Measurements from ENCODE around the gene LCE5A.
A peak's percentile ranks its signal among the peaks of the same experiment; 100 is the strongest.
"Not testable (repeated sequence)": the region's sequence is repeated elsewhere in the genome, so short reads cannot be mapped to it uniquely, and the experiment has no call there.

Gene LCE5A, protein sequence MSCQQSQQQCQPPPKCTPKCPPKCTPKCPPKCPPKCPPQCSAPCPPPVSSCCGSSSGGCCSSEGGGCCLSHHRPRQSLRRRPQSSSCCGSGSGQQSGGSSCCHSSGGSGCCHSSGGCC

DNA sequence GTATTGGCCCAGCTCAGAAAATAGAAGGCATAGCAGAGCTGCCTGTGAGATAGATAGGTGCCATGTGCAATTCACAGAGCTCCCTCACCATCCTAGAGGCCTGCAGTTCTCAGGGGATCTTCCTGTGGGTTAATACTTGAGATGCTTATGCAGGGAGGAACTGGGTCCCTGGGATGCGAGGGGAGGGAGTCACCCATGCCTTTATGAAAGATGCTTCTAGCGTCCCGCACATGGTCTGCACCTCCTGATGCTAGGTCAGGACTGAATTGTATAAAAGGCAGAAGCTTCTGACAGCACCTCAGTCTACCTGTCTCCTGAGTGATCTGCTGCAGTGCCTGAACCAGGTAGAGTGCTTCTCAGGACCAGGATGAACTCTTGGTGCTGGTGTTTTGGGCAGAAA lies at the start of gene LCE5A:
TSS of gene LCE5A (plus strand) at position 301 of the 400 bp plus-strand sequence. CDS start 732 bp downstream, outside the sequence.
- DNase-seq, result no peak

DNA sequence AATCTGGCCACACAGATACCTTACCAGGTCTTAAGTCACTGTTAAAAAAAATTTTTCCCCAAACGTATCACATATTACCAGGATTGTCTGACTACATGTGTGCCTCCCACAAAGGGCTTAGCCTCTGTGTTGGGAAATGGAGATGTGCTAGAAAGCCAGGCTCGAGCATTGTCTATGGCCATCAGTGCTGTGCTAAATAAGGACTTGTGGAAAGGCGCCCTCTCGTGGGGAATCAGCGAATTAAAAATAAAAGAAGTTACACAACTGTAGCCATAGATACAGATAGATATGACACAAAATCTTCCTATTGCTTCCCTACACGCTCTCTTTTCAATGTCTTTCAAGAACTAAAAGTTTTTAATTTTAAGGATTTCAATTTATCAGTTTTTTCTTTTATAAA lies 49.1 kb upstream of the LCE5A start:
- DNase-seq, result peak; percentile 55

DNA sequence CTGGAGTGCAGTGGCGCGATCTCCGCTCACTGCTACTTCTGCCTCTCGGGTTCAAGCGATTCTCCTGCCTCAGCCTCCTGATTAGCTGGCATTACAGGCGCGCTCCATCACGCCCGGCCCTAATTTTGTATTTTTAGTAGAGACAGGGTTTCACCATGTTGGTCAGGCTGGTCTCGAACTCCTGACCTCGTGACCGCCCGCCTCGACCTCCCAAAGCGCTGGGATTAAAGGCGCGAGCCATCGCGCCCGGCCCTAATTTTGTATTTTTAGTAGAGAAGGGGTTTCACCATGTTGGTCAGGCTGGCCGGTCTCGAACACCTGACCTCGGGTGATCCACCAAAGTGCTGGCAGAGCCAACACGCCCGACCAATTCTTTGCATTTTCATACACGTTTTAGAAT lies 48.0 kb upstream of the LCE5A start:
- no peak for DNase-seq

DNA sequence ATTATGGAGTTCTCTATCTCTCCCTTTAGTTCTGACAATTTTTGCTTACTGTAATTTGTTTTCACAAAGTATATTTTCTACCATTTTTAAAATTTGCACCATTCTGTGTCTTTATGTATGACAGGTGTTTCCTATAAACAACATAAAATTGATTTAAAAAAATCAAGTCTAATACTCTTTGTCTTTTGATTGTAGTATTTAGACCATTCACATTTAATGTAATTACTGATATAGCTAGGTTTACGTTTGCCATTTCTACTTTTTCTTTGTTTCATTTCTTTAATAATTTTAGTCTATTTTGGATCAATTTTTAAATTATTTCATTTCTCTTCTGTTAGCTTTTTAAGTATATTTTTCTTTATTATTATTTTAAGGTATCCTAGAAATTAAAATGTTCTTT lies 44.4 kb upstream of the LCE5A start:
- DNase-seq, result no peak

DNA sequence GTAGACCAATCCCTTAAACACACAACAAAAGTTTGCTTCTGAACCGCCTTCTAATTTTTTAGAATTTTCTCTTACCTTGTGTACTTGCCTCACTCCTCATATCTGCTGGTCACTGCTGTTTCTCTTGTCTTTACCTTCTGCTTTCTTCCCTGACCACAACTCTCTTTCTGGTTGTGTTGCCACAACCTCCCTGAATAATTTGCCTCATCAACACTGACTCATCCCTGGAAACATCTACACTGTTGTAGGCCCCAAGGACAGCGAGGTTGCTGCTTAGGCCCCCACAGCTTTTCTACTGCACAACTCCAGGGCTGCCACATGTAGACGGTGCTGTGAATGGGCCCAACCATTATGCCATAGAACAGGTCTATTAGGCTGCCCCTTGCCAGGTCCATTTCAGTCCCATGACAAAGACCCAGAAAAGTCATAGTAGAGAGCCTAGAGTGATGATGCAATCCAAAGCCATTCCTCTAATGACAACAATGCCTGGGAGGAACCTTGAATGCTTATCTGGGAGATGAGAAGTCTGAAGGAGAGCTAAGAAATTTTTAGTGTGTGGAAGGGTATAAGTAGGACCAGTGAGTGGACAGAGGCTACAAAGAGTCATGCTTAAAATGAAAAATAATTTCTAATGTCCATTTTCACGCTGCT lies 36.6 kb upstream of the LCE5A start:
- DNase-seq, result no peak

DNA sequence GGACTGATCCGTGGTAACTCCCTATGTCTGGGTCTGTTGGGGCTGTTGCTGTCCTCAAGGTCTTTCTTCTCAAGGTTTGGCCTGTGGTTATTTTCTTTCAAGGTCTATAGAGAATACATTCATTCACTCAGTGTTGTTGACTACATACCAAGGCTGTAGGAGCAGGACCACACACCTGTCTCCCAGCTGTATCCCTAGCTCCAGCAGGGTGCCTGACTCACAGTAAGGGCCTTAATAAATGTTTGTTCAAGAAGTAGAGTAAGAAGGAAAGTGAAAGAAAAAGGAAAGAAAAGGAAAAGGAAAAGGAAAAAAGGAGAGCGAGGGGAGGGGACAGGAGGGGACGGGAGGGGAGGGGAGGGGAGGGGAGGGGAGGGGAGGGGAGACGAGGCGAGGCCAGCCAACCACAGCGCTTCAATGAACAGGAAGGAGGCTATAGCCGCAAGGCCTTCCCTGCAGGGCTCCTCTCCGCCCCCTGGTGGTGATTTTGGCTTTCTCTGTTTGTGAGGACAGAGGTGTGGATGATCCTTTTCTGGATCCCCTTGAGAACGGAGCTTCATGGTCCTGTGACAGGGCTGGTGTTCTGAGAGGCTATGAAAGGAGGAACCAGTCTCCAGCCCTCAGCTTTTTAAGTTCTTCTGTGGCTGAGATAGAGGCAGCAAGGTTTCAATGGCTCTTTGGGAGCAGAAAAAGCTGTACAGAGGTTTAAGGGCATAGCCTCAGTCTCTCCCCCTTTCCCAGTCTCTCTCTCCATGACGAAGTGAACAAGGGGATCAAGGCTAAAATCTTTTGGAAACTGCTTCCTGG lies 30.6 kb upstream of the LCE5A start:
- DNase-seq, result peak; percentile 45

DNA sequence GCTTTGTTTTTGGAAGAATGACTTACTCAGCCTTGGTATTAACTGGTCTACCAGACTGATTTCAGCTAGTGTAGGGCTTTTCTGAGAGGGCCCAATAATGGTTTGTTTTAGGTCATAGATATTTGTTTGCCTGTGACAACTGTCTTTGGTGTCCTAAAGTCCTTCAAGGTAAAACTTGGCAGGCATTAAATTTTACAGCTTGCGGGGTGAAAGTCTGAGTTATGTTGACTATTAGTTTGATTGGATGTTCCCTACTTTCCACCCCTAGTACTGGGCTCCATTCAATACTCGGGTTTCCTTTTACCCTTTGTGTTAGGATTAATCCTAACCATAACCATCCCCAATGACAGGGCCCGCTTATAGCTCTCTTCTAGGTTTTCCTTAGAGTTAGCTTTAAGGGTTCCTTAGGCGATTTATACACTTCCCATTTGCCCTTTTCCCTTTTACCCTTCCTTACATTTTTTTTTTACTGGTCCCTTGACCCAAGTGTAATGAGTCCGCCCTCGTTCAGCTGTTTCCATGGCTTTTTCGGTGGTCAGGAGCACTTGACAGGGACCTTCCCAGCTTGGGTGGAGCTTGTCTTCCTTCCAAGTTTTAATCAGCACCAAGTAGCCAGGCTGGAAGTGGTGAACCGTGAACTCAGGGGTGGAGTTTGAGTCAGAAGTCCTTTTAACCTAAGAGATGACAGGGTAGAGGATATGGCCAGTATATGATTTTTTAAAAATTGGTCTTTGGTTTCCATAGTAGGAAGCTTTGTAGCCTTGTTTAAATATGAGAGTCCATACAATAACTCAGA lies 28.5 kb upstream of the LCE5A start:
- no peak for DNase-seq

DNA sequence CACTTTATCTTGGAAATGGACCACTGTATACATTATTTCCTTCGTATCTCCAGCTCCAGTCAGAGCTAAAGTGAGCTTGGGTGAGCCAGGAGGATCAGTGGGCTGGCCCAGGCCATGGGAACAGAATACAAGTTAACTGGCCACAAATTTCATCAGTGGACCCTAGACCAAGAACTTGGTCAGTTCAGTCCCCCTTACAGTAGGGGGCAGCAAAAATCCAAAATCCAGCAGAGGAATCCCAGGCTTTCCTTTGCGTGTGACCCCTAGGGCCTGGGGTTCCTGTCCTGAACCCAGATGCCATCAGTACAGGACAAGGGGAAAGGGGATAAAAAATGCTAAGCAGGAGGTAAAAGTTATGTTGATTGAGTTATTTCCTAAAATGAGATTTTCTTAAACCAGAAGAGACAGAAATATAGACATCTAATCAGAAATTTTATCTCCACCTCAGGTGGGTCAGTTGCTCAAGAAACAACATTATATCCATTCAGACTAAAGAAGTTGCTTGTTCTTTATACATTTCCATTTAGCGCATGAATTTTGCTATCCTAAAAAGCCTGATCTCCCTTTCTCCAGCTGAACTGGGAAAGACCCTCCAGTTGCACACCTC lies 24.1 kb upstream of the LCE5A start:
- DNase-seq, result no peak

DNA sequence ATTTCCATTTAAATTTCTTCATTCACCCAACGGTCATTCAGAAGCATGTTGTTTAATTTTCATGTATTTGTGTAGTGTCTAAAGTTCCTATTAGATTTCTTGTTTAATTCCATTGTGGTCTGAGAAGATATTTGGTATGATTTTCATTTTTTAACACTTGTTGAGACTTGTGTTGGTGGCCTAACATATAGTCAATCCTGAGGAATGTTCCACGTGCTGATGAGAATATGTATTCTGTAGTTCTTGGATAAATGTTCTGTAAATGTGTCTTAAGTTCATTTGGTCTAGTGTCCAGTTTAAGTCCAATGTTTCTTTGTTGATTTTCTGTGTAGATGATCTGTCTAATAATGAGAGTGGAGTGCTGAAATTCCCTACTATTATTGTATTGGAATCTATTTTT lies 22.7 kb upstream of the LCE5A start:
- DNase-seq, result no peak

DNA sequence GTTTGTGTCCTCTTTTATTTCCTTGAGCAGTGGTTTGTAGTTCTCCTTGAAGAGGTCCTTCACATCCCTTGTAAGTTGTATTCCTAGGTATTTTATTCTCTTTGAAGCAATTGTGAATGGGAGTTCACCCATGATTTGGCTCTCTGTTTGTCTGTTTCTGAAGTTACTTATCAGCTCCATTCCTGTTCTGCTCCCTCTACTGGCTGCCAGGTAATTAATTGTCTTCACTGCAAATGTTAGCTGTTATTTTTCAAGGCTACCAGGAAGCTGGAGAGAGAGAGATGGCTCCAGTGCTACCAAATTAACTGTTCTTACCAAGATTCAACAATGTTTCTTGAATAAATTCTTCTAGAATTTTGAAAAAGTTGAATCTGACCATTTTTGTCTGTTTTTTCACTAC lies 19.1 kb upstream of the LCE5A start:
- DNase-seq, result not testable (repeated sequence)

DNA sequence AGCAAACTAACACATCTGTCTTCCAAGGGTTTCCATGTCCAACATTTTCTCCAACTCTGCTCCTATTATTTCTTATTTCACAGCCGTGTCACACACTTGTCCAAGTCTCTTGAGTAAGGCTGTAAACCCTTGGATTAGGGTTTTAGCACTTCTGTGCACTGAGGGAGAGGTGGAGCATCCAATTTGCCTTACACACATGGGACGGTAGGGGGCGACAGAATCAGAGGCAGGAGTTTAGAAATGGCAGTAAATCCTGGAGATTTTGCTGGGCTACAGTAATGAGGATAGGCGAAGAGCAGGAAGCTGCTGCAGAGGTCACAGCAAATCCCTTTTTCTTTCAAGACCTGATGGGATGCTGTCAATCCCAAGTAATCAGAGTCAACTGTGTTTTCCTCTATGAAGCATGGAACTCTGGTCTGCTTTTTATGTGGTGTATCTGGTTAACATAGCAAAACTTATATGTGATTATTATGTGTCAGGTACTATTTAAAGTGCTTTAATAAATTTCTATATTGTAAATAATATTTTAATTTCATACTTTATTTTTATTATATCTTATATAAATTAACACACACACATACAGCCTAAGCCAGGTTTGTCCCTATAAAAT lies 15.4 kb upstream of the LCE5A start:
- no peak for DNase-seq

DNA sequence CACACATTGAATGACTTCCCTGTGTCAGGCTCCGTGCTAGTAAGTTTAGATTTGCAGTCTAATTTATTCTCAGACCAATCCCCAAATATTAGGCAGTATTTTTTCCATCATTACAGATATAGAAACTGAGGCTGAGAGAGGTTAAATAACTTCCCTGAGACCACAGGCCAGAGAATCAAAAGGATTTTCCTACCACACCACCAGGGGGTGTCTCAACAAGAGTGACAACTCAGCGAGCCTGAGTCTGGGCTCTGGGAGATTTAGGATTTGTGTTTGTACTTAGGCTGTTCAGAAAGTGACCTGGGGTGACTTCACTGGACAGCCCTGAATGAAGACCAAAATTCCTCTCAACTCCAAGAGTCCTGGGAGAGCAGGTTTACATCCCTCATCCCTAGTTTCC lies 13.3 kb upstream of the LCE5A start:
- no peak for DNase-seq

DNA sequence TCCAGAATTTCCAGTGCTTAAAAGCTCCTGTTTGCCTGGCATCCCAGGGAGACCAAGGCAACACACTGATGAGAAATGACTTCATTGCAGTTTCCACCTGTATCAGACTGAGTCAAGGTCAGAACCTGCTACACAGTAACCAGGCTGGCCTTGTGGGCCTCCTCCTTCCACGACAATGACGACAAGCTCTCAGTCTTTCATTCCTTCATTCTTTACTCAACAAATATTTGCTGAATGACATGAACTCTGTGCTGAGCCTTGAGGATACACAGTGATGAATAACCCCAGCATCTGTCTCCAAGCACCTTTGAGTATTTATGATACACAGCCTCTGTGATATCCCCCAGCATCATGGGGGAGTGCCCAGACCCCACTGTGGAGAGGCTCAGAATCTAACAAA lies 8.9 kb upstream of the LCE5A start:
- DNase-seq, result no peak

DNA sequence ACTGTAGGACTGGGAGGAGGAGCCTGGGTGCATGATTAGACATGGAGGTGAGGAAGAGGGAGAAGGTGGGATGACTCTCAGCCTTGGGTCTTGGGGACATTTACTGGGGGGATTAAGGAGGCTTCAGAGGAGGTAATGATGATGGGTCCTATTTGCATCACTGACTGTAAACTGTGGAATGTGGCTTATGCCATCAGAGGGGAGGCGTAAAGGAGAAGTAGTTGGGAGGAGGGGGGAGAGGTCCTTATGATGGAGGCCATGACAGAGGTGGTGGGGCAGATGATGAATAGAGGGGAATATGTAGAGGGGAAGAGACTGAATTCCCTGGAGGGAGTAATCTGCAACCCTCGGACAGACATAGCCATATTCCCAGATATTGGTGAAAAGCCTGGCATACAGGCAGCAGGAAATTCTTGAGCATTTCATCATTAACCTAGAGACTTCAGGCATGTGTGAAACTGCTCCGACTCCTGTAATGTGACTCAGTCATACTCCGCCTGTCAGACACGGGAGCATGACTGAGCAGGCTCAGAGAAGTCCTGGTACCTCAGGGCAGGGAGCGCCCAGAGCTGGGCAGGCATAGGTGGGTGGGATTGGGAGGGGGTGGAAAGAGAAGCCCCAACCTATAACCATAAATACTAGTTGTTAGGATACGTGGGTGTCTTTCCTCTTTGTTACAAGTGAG lies 8.0 kb upstream of the LCE5A start:
- no peak for DNase-seq

DNA sequence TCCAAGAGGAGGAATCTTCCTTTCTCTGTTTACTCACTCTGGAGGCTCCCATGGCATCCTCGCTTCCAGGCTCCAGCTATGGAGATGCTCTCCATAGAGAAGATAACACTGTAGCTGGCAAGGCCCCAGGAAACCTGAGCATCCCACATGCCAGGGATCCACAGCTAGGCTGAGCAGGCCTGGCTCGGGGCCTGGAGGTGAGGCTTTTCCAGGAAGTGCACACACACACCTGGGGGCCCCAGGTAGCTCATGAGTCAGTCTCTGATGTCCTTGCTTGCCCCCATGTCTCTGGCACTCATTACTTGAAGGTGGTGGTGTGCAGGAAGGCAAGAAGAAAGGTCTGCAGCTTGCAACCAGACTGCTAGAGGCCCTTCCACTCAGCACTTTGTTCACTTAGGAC lies 5.5 kb upstream of the LCE5A start:
- DNase-seq, result no peak

DNA sequence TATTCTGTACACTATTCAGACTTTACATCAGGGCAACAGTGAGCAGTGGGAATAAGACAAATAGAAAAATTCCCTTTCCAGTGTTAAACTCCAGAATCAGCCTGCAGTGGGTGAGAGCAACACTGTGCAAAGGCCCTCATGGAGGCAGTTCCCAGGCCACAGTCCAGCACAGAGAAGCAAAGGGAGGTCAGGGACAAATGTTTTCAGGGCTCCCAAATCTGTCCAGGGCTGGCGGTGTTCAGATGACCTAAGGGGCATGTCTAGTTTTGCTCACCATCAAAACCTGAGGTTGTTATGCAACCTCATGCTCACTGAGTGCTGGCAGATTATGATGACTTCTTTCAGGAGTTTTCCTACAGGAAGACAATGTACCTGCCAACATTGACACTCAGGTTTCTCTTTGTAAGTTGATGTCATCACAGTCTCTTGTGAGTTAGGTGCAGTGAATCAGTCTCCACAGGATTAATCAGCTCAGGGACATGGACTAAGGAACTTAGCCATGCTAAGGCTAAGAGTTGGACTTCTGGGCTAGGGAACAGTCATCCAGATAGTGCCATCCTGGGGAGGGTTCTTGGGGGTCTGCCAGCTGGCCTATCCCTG lies 3.6 kb upstream of the LCE5A start:
- DNase-seq, result no peak

DNA sequence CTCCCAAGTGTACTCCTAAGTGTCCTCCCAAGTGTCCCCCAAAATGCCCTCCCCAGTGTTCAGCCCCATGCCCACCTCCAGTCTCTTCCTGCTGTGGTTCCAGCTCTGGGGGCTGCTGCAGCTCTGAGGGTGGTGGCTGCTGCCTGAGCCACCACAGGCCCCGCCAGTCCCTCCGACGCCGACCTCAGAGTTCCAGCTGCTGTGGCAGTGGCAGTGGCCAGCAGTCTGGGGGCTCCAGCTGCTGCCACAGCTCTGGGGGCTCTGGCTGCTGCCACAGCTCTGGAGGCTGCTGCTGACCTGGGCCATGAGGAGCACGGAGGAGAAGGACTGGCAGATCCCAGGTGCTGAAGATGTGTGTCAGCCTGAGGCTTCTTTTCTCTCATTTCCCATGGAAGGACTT lies 993 bp downstream of the LCE5A start:
- no peak for DNase-seq

DNA sequence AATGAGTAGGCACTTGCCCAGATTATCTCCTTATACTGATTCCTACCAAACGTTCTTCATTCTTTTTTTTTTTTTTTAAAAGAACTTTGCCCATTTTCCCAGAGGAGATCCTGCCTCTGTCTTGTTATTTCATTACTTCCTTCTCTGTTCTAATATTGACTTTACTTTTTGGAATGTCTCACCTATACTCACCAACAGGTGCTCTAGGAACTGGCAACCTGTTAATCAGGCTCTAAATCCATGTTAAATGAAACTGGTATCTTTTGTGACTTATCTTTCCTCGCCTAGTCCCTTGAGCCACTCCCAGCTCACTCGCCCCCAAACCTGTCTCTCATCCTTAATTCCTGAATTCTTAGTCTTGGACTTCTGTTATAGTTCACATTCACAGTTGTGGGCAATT lies 2.5 kb downstream of the LCE5A start:
- no peak for DNase-seq

DNA sequence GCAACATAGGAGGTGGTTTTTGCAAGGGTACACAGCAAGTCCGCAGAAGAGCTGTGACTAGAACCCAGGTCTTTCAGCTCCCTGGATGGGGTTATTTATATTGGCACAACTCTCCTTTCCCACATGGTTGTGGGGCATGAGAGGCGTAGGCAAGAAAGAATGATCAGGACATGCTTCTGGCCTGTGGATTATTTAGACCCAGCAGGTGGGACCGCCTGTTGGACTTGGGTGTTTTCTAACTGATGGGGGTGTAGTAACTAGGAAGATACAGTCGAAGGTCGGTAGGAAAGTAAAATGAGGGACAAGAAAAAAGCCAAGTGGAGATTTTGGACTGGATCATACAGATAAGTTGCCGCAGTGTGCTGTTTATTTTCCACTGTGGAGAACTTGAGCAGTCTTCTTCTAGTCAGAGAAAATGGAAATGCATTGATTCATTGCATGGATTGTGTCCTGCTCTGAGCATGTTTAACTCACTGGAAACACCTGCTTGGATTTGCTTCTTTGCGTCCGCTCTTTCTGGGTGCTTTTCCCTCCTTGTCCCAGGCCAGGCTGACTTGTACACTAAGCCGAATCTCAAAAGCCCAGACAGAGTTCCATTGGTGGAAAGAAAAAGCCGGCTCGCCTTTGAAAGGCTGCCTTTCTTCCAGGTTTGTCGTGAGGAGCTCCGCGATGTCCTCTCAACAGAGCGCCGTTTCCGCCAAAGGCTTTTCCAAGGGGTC lies 4.3 kb downstream of the LCE5A start:
- no peak for DNase-seq

DNA sequence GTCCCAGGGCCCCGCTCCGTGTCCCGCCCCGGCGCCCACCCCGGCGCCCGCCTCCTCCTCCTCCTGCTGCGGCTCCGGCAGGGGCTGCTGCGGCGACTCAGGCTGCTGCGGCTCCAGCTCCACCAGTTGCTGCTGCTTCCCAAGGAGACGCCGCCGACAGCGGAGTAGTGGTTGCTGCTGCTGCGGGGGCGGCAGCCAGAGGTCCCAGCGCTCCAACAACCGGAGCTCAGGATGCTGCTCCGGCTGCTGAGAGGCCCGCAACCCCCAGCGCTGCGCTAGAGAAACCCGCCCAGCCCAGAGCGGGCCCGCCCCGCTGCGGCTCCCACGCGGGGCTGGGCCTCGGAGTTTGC lies 4.8 kb downstream of the LCE5A start:
- DNase-seq, result no peak

DNA sequence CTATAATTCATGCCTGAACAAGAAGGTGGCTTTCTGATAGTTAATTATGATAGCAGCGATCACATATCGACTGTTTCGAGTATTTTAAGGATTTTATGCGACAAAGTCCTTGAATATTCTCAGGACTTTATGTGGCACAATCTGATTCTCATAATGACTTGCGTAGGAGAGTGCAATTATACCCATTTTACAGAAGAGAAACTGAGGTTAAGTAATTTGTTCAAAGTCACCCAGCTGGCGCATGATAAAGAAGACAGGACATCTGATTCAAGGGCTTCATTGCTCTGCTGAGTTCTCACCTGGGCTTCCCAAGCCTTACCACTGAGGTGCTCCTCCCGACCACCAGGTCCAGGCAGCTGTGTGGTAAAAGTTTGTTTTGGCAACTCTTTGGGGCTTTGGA lies 5.5 kb downstream of the LCE5A start:
- DNase-seq, result no peak

All from activated gamma-delta T cell treated with Interleukin-2 at 50 U/mL for 16 hours (primary cell).